GM20431 (cell line): Measurements from ENCODE around the gene MAPKAPK5.
"Not testable (repeated sequence)": the region's sequence is repeated elsewhere in the genome, so short reads cannot be mapped to it uniquely, and the experiment has no call there.

Experiments
- in situ Hi-C: fragments of 300-500 bp; cut with MseI, MboI; formaldehyde crosslinking; loops from one replicate; pipeline ENCODE4 v1.15.0; 2020; ENCODE audit warnings: low sequenced_read_pairs; ENCODE audit not compliant: unreplicated experiment

The MAPKAPK5 gene

GRCh38 chr12:111841750-111842555, at the start of gene MAPKAPK5:
Gene MAPKAPK5, plus strand, starts transcription at chr12:111842228. Its CDS starts 506 bp downstream, at chr12:111842734.
- in situ Hi-C loops = no loop called here

GRCh38 chr12:111792856-111793235, 49.2 kb upstream of the MAPKAPK5 start:
- in situ Hi-C loops = loop anchor here (10.0 kb wide), 1 partner anchor 48 kb away; no protein-coding TSS in a partner anchor

GRCh38 chr12:111798182-111798581, 43.8 kb upstream of the MAPKAPK5 start:
- in situ Hi-C loops = loop anchor here (10.0 kb wide), 1 partner anchor 53 kb away; no protein-coding TSS in a partner anchor

- in situ Hi-C loops = loop anchor here (10.0 kb wide), 1 partner anchor 55 kb away; no protein-coding TSS in a partner anchor
Measured at GRCh38 chr12:111799758-111800157, 42.3 kb upstream of the MAPKAPK5 start.

- in situ Hi-C loops = no loop called here
Measured at GRCh38 chr12:111803038-111803626, 38.9 kb upstream of the MAPKAPK5 start.

- in situ Hi-C loops = no loop called here
Measured at GRCh38 chr12:111803851-111804250, 38.2 kb upstream of the MAPKAPK5 start.

GRCh38 chr12:111806304-111806703, 35.7 kb upstream of the MAPKAPK5 start:
- in situ Hi-C loops = no loop called here

GRCh38 chr12:111807232-111807631, 34.8 kb upstream of the MAPKAPK5 start:
- in situ Hi-C loops = no loop called here

- in situ Hi-C loops = loop anchor here (10.0 kb wide), 1 partner anchor 58 kb away; no protein-coding TSS in a partner anchor
Measured at GRCh38 chr12:111812881-111813741, 28.9 kb upstream of the MAPKAPK5 start.

- in situ Hi-C loops = loop anchor here (10.0 kb wide), 1 partner anchor 61 kb away; no protein-coding TSS in a partner anchor
Measured at GRCh38 chr12:111816065-111816615, 25.9 kb upstream of the MAPKAPK5 start.

- in situ Hi-C loops = loop anchor here (10.0 kb wide), 1 partner anchor 62 kb away; no protein-coding TSS in a partner anchor
Measured at GRCh38 chr12:111816898-111817297, 25.1 kb upstream of the MAPKAPK5 start.

- in situ Hi-C loops = loop anchor here (10.0 kb wide), 1 partner anchor 64 kb away; no protein-coding TSS in a partner anchor
Measured at GRCh38 chr12:111818340-111818739, 23.7 kb upstream of the MAPKAPK5 start.

GRCh38 chr12:111819191-111820158, 22.6 kb upstream of the MAPKAPK5 start:
- in situ Hi-C loops = loop anchor here (10.0 kb wide), 1 partner anchor 65 kb away; no protein-coding TSS in a partner anchor

- in situ Hi-C loops = not testable (repeated sequence)
Measured at GRCh38 chr12:111820828-111821227, 21.2 kb upstream of the MAPKAPK5 start.

GRCh38 chr12:111822886-111823285, 19.1 kb upstream of the MAPKAPK5 start:
- in situ Hi-C loops = no loop called here

GRCh38 chr12:111823891-111824290, 18.1 kb upstream of the MAPKAPK5 start:
- in situ Hi-C loops = no loop called here

- in situ Hi-C loops = not testable (repeated sequence)
Measured at GRCh38 chr12:111824312-111824711, 17.7 kb upstream of the MAPKAPK5 start.

- in situ Hi-C loops = no loop called here
Measured at GRCh38 chr12:111825509-111825908, 16.5 kb upstream of the MAPKAPK5 start.

GRCh38 chr12:111826316-111826715, 15.7 kb upstream of the MAPKAPK5 start:
- in situ Hi-C loops = no loop called here
